Coronary artery (tissue), 2 donors: ENCODE data around the gene TBC1D5.
"Not testable (repeated sequence)": the region's sequence is repeated elsewhere in the genome, so short reads cannot be mapped to it uniquely, and the experiment has no call there.

Source experiments
- DNase-seq: peaks from one replicate; pipeline ENCODE4 v3.0.0-alpha.2; 2017; ENCODE audit warnings: low spot score
- H3K27ac ChIP-seq, 2 donors: fragments of 200-600 bp; sonication (generic); one replicate each; pipeline ENCODE4 v1.5.1; 2016 to 2019
- H3K4me3 ChIP-seq: fragments of 200-600 bp; sonication (generic); 2 replicates; pipeline ENCODE4 v1.5.1; 2016; ENCODE audit warnings: mild to moderate bottlenecking, moderate library complexity
- TF ChIP-seq, protein P1 (sequence below): fragments of 200-600 bp; sonication (generic); IDR thresholded peaks from one replicate; pipeline ENCODE4 v1.5.1; 2019; ENCODE audit warnings: antibody characterized with exemption

Gene TBC1D5

DNA sequence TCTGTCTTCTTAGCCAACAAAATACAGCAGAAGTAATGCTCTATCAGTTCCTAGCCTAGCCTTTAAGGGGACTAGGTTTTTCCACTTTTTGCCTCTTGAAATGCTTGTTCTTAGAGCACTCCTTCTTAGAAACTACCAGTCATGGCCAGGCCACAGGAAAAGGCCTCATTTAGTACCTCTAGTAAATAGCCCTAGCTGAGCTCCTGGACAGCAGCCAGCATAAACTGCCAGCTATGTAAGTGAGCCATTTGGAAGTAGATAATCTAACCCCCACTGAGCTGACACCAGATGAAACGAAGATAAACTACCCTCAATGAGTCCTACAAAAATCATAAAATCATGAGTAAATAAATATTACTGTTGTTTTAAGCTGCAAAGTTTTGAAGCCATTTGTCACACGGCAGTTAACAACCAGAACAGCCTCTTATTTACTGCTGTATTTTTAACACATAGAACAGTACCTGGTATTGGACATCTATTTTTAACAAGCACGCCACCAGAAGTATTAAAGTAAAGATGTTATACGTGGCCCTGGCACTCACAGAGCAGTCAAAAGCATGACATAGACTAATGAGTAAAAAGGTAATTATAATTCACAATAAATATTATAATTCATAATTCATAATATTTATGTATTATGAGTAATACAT is 12.0 kb downstream of the TBC1D5 start:
- Histone ChIP-seq H3K27ac (no peak overlapping the region), H3K4me3 (no peak overlapping the region)
- no peak for DNase-seq
- TF ChIP-seq, protein P1, sequence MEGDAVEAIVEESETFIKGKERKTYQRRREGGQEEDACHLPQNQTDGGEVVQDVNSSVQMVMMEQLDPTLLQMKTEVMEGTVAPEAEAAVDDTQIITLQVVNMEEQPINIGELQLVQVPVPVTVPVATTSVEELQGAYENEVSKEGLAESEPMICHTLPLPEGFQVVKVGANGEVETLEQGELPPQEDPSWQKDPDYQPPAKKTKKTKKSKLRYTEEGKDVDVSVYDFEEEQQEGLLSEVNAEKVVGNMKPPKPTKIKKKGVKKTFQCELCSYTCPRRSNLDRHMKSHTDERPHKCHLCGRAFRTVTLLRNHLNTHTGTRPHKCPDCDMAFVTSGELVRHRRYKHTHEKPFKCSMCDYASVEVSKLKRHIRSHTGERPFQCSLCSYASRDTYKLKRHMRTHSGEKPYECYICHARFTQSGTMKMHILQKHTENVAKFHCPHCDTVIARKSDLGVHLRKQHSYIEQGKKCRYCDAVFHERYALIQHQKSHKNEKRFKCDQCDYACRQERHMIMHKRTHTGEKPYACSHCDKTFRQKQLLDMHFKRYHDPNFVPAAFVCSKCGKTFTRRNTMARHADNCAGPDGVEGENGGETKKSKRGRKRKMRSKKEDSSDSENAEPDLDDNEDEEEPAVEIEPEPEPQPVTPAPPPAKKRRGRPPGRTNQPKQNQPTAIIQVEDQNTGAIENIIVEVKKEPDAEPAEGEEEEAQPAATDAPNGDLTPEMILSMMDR: no peak

DNA sequence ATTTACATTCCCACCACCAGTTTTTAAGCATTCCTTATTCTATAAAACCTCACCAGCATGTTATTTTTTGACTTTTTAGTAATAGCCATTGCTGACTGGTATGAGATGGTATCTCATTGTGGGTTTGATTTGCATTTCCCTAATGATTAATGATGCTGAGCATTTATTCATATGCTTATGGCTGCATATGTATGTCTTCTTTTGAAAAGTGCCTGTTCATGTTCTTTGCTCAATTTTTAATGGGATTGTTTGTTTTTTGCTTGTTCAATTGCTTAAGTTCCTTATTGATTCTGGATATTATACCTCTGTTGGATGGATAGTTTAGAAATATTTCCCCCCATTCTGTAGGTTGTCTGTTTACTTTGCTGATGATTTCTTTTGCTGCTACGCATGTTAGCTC is 16.1 kb downstream of the TBC1D5 start:
- Histone ChIP-seq H3K27ac (no peak overlapping the region), H3K4me3 (no peak overlapping the region)
- TF ChIP-seq, protein P1: no peak
- no peak for DNase-seq

DNA sequence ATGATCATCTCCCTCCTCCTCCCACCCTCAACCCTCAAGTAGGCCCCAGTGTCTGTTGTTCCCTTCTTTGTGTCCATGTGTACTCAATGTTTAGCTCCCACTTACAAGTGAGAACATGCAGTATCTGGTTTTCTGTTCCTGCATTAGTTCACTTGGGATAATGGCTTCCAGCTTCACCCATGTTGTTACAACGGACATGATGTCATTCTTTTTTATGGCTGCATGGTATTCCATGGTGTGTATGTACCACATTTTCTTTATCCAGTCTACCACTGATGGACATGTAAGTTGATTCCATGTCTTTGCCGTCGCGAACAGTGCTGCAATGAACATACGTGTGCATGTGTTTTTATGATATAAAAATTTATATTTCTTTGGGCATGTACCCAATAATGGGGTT is 16.6 kb downstream of the TBC1D5 start:
- not testable (repeated sequence) for H3K4me3 ChIP-seq, H3K27ac ChIP-seq, DNase-seq

DNA sequence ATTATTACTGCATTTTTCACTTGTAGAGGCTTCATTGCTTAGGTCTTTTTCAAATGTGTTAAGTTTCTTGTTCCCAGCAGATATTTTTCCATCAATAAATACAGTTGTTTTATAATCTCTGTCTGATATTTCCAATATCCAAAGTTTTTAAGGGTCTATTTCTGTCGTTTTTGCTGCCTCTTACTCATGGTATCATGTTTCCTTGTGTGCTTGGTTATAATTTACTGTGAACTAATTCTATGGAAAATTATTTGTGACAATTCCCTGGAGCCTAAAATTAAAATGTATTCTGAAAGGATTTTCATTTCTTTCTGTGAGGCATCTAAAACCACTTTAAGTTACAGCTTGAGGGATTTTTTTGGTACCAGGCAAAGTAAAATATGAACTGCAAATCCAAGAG is 17.5 kb downstream of the TBC1D5 start:
- TF ChIP-seq, protein P1: no peak
- Histone ChIP-seq H3K27ac (no peak overlapping the region), H3K4me3 (no peak overlapping the region)
- no peak for DNase-seq

DNA sequence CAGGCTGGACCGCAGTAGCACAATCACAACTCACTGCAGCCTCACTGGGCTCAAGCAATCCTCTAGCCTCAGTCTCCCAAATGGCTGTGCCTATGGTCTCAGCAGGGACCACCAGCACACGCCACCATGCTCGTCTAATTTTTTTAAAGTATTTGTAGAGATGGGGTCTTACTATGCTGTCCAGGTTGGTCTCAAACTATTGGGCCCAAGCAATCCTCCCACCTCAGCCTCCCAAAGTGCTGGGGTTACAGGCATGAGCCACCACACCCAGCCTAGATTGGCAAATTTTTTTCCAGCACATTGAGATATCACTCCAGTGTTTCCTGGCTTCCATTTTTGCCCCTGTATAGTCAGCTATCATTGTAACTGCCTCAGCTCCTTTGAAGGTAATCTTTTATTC is 18.3 kb downstream of the TBC1D5 start:
- Histone ChIP-seq H3K27ac (no peak overlapping the region), H3K4me3 (no peak overlapping the region)
- no peak for DNase-seq
- TF ChIP-seq, protein P1: no peak

DNA sequence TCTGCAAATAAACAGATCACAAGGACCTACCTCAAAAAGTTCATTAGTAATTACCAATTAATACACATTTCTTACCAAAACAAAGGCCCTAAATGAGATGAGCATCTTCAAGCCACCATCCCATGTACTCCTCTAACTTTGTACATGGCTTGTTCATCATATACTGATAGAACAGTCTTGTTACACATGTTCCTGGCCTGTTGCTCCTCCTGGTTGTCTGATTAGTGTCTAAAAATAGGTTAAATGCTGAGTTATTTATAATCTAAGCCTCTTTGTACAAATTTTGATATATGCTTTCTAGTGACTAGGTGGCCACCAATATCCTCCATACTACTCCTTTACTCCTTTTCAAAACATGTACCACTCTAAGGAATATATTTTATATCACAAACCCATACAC is 25.0 kb downstream of the TBC1D5 start:
- Histone ChIP-seq H3K27ac (no peak overlapping the region), H3K4me3 (no peak overlapping the region)
- TF ChIP-seq, protein P1: no peak
- DNase-seq: no peak

DNA sequence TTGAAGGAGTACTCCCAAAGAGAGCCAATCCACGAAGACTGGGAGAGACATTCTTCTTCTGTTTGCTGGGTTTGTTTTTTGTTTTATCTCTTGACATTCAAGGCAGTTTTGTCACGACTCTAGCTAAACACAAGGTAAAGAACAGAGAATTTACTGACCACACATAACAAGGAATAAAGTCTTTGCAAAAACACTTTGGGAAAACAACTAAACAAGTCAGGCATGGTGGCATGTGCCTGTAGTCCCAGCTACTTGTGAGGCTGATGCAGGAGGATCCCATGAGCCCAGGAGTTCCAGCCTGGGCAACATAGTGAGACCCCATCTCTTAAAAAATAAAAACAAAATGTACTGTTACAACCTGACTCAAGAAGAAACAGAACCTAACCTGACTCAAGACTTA is 28.0 kb downstream of the TBC1D5 start:
- no peak for DNase-seq
- Histone ChIP-seq H3K4me3 (no peak overlapping the region), H3K27ac (no peak overlapping the region)
- TF ChIP-seq, protein P1: no peak
